IPS-15b (cell line): ENCODE data around the gene GDA.

Experiments
- H3K27me3 ChIP-seq: one replicate; pipeline ENCODE4 v1.6.1; 2013; ENCODE audit warnings: low read length; ENCODE audit not compliant: control insufficient read depth, insufficient read depth
- H3K36me3 ChIP-seq: one replicate; pipeline ENCODE4 v1.6.1; 2013; ENCODE audit warnings: low read length; ENCODE audit not compliant: control insufficient read depth, insufficient read depth
- H3K4me1 ChIP-seq: one replicate; pipeline ENCODE4 v1.6.1; 2013; ENCODE audit warnings: mild to moderate bottlenecking, low read length; ENCODE audit not compliant: control insufficient read depth, insufficient read depth
- H3K4me3 ChIP-seq: one replicate; pipeline ENCODE4 v1.5.1; 2013; ENCODE audit warnings: low read depth, low read length
- H3K9ac ChIP-seq: one replicate; pipeline ENCODE4 v1.6.1; 2013; ENCODE audit warnings: low read depth, mild to moderate bottlenecking, low read length
- H3K9me3 ChIP-seq: one replicate; pipeline ENCODE4 v1.6.1; 2013; ENCODE audit warnings: mild to moderate bottlenecking, low read length; ENCODE audit not compliant: control insufficient read depth, insufficient read depth

GDA gene

GRCh38 chr9:72211047-72211446 lies 61.8 kb downstream of the GDA start:
- Histone ChIP-seq H3K4me3 (no peak overlapping the region), H3K9ac (no peak overlapping the region), H3K9me3 (no peaks in the 10 kb centered on the region), H3K36me3 (no peaks in the 10 kb centered on the region), H3K27me3 (no peaks in the 10 kb centered on the region), H3K4me1 (no peaks in the 10 kb centered on the region)

GRCh38 chr9:72213906-72214305 lies 64.7 kb downstream of the GDA start:
- no peaks in the 10 kb centered on the region for H3K27me3 ChIP-seq
- no peaks in the 10 kb centered on the region for H3K4me1 ChIP-seq
- no peaks in the 10 kb centered on the region for H3K9me3 ChIP-seq
- no peaks in the 10 kb centered on the region for H3K36me3 ChIP-seq
- H3K4me3 ChIP-seq: no peak overlapping the region
- no peak overlapping the region for H3K9ac ChIP-seq

DNA sequence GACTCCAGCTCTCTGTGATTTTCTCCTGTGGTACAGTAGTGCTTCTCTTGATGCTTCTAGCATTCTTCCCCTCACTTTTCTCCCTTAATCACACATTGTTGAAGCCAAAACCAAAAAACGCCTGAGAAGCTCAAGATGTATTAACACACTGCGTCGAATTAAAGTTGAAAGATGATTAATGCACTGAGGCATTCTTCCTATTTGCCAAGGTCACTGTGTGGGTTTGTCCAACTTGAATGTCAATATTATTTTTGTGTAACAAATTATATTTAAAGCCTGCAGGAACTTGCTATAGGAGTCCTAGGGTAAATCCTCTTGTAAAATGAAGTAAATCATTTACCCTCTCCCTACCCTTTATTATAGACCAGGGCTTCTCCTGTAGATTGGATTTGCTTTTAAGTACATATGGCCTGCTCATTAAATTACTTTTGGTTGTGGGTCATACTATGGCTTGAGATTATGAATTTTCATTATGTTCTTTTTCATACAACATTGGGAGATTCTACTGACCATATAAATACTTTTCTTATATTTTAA lies 68.1 kb downstream of the GDA start:
- no peak overlapping the region for H3K9ac ChIP-seq
- no peaks in the 10 kb centered on the region for H3K27me3 ChIP-seq
- no peak overlapping the region for H3K4me3 ChIP-seq
- H3K9me3 ChIP-seq: no peaks in the 10 kb centered on the region
- no peaks in the 10 kb centered on the region for H3K4me1 ChIP-seq
- no peaks in the 10 kb centered on the region for H3K36me3 ChIP-seq

GRCh38 chr9:72220589-72220988 lies 71.3 kb downstream of the GDA start:
- H3K9me3 ChIP-seq: no peaks in the 10 kb centered on the region
- no peaks in the 10 kb centered on the region for H3K27me3 ChIP-seq
- no peaks in the 10 kb centered on the region for H3K36me3 ChIP-seq
- H3K9ac ChIP-seq: no peak overlapping the region
- H3K4me1 ChIP-seq: no peaks in the 10 kb centered on the region
- no peak overlapping the region for H3K4me3 ChIP-seq

GRCh38 chr9:72226146-72226812 lies 77.0 kb downstream of the GDA start:
- H3K9ac ChIP-seq: no peak overlapping the region
- no peaks in the 10 kb centered on the region for H3K36me3 ChIP-seq
- H3K9me3 ChIP-seq: no peaks in the 10 kb centered on the region
- H3K4me3 ChIP-seq: no peak overlapping the region
- no peaks in the 10 kb centered on the region for H3K4me1 ChIP-seq
- no peaks in the 10 kb centered on the region for H3K27me3 ChIP-seq

DNA sequence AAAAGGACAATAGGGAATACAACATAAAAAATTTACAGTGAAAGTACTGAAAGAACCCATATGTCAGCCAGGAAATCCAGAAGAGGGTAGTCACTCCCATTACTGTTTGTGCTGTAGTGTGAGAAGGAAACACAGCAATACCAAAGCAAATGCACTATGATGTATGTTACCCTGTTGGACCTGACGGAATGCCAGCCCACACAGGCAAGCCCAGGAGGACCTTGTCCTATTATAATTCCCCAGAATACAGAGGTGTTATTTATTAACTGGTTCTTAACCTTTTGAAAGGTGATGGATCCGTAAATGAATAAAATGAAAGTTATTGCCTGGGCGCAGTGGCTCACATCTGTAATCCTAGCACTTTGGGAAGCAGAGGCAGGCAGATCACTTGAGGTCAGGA lies 79.0 kb downstream of the GDA start:
- H3K9ac ChIP-seq: no peak overlapping the region
- no peaks in the 10 kb centered on the region for H3K9me3 ChIP-seq
- H3K4me1 ChIP-seq: no peaks in the 10 kb centered on the region
- no peaks in the 10 kb centered on the region for H3K36me3 ChIP-seq
- H3K27me3 ChIP-seq: no peaks in the 10 kb centered on the region
- no peak overlapping the region for H3K4me3 ChIP-seq

GRCh38 chr9:72232778-72233177 lies 83.5 kb downstream of the GDA start:
- no peaks in the 10 kb centered on the region for H3K27me3 ChIP-seq
- no peaks in the 10 kb centered on the region for H3K9me3 ChIP-seq
- H3K36me3 ChIP-seq: no peaks in the 10 kb centered on the region
- no peak overlapping the region for H3K4me3 ChIP-seq
- no peaks in the 10 kb centered on the region for H3K4me1 ChIP-seq
- H3K9ac ChIP-seq: no peak overlapping the region

- H3K9ac ChIP-seq: no peak overlapping the region
- H3K4me1 ChIP-seq: no peaks in the 10 kb centered on the region
- no peaks in the 10 kb centered on the region for H3K36me3 ChIP-seq
- no peaks in the 10 kb centered on the region for H3K9me3 ChIP-seq
- no peak overlapping the region for H3K4me3 ChIP-seq
- no peaks in the 10 kb centered on the region for H3K27me3 ChIP-seq
Measured at GRCh38 chr9:72247549-72247948, 98.3 kb downstream of the GDA start.

DNA sequence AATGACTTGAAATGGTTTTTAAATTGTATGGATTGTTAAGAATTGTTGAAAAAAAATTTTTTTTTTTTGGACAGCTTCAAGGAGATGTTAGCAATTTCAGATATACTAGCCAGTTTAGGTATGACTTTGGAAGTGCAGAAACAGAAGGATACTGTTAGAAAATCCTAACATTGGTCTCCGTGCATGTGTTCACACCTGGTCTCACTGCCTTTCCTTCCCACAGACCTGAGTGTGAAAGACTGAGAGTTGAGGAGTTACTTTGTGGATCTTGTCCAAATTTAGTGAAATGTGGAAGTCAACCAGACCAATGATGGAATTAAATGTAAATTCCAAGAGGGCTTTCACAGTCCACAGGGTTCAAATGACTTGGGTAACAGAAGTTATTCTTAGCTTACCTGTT lies 102.3 kb downstream of the GDA start:
- Histone ChIP-seq H3K9ac (no peak overlapping the region), H3K4me1 (no peaks in the 10 kb centered on the region), H3K27me3 (no peaks in the 10 kb centered on the region), H3K4me3 (no peak overlapping the region), H3K36me3 (no peaks in the 10 kb centered on the region), H3K9me3 (no peaks in the 10 kb centered on the region)

GRCh38 chr9:72254901-72255545 lies 105.8 kb downstream of the GDA start:
- no peaks in the 10 kb centered on the region for H3K9me3 ChIP-seq
- no peak overlapping the region for H3K4me3 ChIP-seq
- no peak overlapping the region for H3K9ac ChIP-seq
- H3K36me3 ChIP-seq: no peaks in the 10 kb centered on the region
- no peaks in the 10 kb centered on the region for H3K27me3 ChIP-seq
- H3K4me1 ChIP-seq: no peaks in the 10 kb centered on the region

DNA sequence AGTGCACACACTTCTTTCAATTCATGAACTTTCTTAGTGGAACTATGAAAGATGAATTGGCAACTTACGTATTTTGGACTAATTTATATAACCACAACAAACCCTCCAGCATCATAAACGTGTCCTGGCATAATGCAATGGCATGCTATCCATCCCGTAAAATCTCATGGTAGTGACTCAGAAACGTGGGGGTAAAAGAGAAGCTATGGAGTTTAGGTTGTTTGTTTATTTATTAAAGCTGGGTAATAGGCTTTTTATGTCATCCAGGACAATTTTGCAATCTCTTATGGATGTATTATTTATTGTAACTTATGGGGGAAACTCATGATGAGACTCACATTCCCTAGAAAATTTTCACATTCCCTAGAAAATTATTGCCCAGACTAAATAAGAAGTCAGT lies 106.3 kb downstream of the GDA start:
- no peaks in the 10 kb centered on the region for H3K4me1 ChIP-seq
- H3K4me3 ChIP-seq: no peak overlapping the region
- no peaks in the 10 kb centered on the region for H3K27me3 ChIP-seq
- H3K9ac ChIP-seq: no peak overlapping the region
- no peaks in the 10 kb centered on the region for H3K9me3 ChIP-seq
- no peaks in the 10 kb centered on the region for H3K36me3 ChIP-seq

DNA sequence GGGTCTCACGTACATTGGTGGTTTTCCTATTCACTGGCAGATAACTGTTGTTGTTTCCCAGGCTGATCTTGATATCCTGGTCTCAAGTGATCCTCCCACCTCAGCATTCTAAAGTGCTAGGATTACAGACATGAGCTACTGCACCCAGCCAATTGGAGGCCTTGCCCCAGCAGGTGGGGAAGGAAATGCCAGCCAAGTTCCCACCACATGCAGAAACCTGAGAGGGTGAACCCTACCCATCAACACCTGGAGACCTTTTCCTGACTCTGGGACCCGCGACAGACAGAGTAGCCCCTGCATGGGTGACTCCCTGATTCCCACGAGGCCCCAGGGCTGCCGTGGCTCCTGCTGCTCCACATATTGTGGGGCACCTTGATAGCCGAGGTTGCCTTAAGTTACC lies 107.7 kb downstream of the GDA start:
- Histone ChIP-seq H3K9ac (no peak overlapping the region), H3K27me3 (no peaks in the 10 kb centered on the region), H3K36me3 (no peaks in the 10 kb centered on the region), H3K4me1 (no peaks in the 10 kb centered on the region), H3K9me3 (no peaks in the 10 kb centered on the region), H3K4me3 (no peak overlapping the region)
